Brain microvascular endothelial cell (primary cell): ENCODE results near the gene IER3.

Experiments used
- DNase-seq: peaks from one replicate; pipeline ENCODE4 v3.0.0-alpha.2; 2020
- H3K27ac ChIP-seq: fragments of 250-450 bp; sonication (Bioruptor Pico); 2 replicates; pipeline ENCODE4 v1.5.1; 2020; ENCODE audit warnings: mild to moderate bottlenecking, moderate library complexity
- H3K27me3 ChIP-seq: fragments of 250-450 bp; sonication (Bioruptor Pico); replicated peaks from 2 replicates; pipeline ENCODE4 v1.5.1; 2020; ENCODE audit warnings: mild to moderate bottlenecking
- H3K36me3 ChIP-seq: fragments of 250-450 bp; sonication (Bioruptor Pico); replicated peaks from 2 replicates; pipeline ENCODE4 v1.5.1; 2020; ENCODE audit warnings: mild to moderate bottlenecking
- H3K4me3 ChIP-seq: 2 replicates; pipeline ENCODE4 v1.5.1; 2011; ENCODE audit warnings: low read depth, mild to moderate bottlenecking, control low read depth, low read length, moderate library complexity
- CTCF ChIP-seq: IDR thresholded peaks from 2 replicates; pipeline ENCODE4 v1.5.1; 2011; ENCODE audit warnings: low read depth, mild to moderate bottlenecking, moderate library complexity, low read length, control low read depth, inconsistent platforms; ENCODE audit errors: missing control alignments
- in situ Hi-C: cut with HindIII; loops from 2 replicates; pipeline ENCODE4 v1.10.0; 2017; ENCODE audit warnings: low sequenced_read_pairs, low pct_ligation_motif_present

The IER3 gene

GRCh38 chr6:30747902-30748769, 3.8 kb upstream of the IER3 start:
- in situ Hi-C loops: no loop called here
- H3K27me3 ChIP-seq: no peaks in the 10 kb centered on the region
- no peak for DNase-seq
- no peak overlapping the region for H3K4me3 ChIP-seq
- no peak for TF ChIP-seq CTCF
- peak overlapping the region; percentile 99 for H3K27ac ChIP-seq
- peaks cover 11% of the 10 kb centered on the region for H3K36me3 ChIP-seq

GRCh38 chr6:30747300-30747687, 2.9 kb upstream of the IER3 start:
- in situ Hi-C loops: no loop called here
- Histone ChIP-seq H3K36me3 (peaks cover 15% of the 10 kb centered on the region), H3K4me3 (no peak overlapping the region), H3K27ac (no peak overlapping the region), H3K27me3 (no peaks in the 10 kb centered on the region)
- TF ChIP-seq CTCF: no peak
- no peak for DNase-seq

- Histone ChIP-seq H3K27ac (peak overlapping the region; percentile 95), H3K4me3 (peak overlapping the region; percentile 99), H3K36me3 (peaks cover 31% of the 10 kb centered on the region), H3K27me3 (no peaks in the 10 kb centered on the region)
- in situ Hi-C loops: no loop called here
- DNase-seq: no peak
- TF ChIP-seq CTCF: no peak
Observed at GRCh38 chr6:30743099-30744053, 971 bp downstream of the IER3 start.

- Histone ChIP-seq H3K27me3 (no peaks in the 10 kb centered on the region), H3K4me3 (peak within 1 kb of the TSS; percentile 99), H3K27ac (peak within 1 kb of the TSS; percentile 95), H3K36me3 (peaks cover 40% of the 10 kb centered on the region)
- DNase-seq: peak; percentile 90
- in situ Hi-C loops: no loop called here
- TF ChIP-seq CTCF: no peak
Observed at GRCh38 chr6:30742316-30743098, 1.8 kb downstream of the IER3 start, which contains the start of gene FLOT1. Gene FLOT1, minus strand, starts transcription at chr6:30742687. Its CDS starts 498 bp downstream, at chr6:30742189.

GRCh38 chr6:30741789-30742315, 2.5 kb downstream of the IER3 start:
- in situ Hi-C loops: no loop called here
- Histone ChIP-seq H3K4me3 (peak overlapping the region; percentile 99), H3K36me3 (peaks cover 40% of the 10 kb centered on the region), H3K27me3 (no peaks in the 10 kb centered on the region), H3K27ac (peak overlapping the region; percentile 95)
- DNase-seq: no peak
- TF ChIP-seq CTCF: no peak
